Ectodermal cell (in vitro differentiated cells): ENCODE measurements around the gene CTBP1. TPM values are rescaled to one million over a fixed set of nuclear protein-coding genes. Genes with fewer than 3 reads are reported as not detected.
A peak's percentile ranks its signal among the peaks of the same experiment; 100 is the strongest.

Experiments
- H3K27ac ChIP-seq: 2 replicates; pipeline ENCODE4 v1.7.0; 2013; ENCODE audit warnings: mild to moderate bottlenecking, low read depth, low read length; ENCODE audit not compliant: insufficient read depth, poor library complexity, severe bottlenecking
- H3K27me3 ChIP-seq: 2 replicates; pipeline ENCODE4 v1.7.0; 2013; ENCODE audit warnings: mild to moderate bottlenecking, low read length; ENCODE audit not compliant: insufficient read depth, control insufficient read depth, poor library complexity, severe bottlenecking
- H3K36me3 ChIP-seq: one replicate; pipeline ENCODE4 v1.7.0; 2013; ENCODE audit warnings: low read length; ENCODE audit not compliant: control insufficient read depth, insufficient read depth
- H3K4me1 ChIP-seq: one replicate; pipeline ENCODE4 v1.7.0; 2013; ENCODE audit warnings: low read length; ENCODE audit not compliant: control insufficient read depth, insufficient read depth
- H3K4me3 ChIP-seq: 2 replicates; pipeline ENCODE4 v1.7.0; 2013; ENCODE audit warnings: low read depth, low read length, control low read depth; ENCODE audit not compliant: insufficient read depth
- H3K9me3 ChIP-seq: 2 replicates; pipeline ENCODE4 v1.7.0; 2013; ENCODE audit warnings: mild to moderate bottlenecking, low read length, moderate library complexity; ENCODE audit not compliant: control insufficient read depth
- WGBS, 2 experiments: methylation state at CpG; one replicate each; pipeline ENCODE4 v1.1.7; 2013; ENCODE audit warnings: missing lambda C conversion rate in 2 of 2; 5-methylcytosine and 5-hydroxymethylcytosine counted together
- polyA plus RNA-seq, 4 experiments: library from polyadenylated mRNA; stranded (reverse); fragments of 50-300 nt; gene quantifications; one replicate each; pipeline ENCODE4 v1.2.3, GENCODE V29; 2013

Gene CTBP1
- 213 TPM for polyA plus RNA-seq (2013, experiment 1 of 4)
- polyA plus RNA-seq (2013, experiment 2 of 4): 214 TPM
- polyA plus RNA-seq (2013, experiment 3 of 4): 160 TPM
- 178 TPM for polyA plus RNA-seq (2013, experiment 4 of 4)

DNA sequence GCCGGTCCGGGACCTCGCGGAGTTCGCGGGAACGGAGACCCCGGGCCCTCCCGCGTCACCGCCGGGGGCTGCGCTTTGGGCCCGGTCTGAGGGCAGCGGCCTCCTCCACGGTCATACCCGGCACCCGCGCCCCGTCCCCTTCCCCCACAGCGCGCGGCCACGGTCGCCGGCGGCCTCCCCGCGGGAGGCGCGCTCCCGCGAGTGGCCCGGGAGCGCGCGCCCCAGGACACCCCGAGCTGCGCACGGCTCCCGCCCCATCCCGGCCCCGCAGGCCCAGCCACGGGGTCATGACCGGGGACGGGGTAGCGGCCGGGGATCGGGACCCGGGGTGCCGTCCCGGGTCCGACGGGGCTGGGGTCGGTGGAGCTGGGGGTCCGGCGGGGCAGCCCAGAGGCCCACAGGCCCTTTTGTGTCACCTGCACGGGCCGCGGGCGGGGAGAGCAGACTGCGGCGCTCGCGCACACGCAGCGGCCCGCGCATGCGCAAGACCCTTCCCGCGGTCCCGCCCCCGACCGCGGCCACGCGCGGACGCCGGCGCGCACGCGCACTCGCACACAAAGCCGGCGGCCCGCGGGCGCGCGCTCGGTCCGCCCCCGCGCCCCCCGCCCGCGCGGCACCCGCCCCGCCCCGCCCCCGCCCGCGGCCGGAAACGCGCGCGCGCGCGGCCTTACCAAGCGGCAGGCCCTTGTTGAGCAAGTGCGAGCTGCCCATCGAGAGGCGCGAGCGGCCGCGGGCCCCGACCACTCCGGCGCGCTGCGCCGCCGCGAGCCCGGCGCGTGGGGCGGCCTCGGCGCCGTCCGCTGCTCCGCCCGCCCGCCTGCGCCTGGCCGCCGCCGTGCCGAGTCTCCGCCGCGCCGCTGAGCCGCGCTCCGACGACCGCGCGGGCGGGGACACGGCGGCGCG is at the start of gene CTBP1:
Gene CTBP1 (minus strand): TSS at position 886 of the 903 bp plus-strand sequence. CDS start 7,799 bp downstream, outside the sequence.
- H3K27ac ChIP-seq: peak within 1 kb of the TSS; percentile 83
- peaks cover 30% of the 10 kb centered on the region for H3K36me3 ChIP-seq
- H3K4me1 ChIP-seq: peaks cover 15% of the 10 kb centered on the region
- peak within 1 kb of the TSS; percentile 66 for H3K4me3 ChIP-seq
- H3K27me3 ChIP-seq: no peaks in the 10 kb centered on the region
- peaks cover 7% of the 10 kb centered on the region for H3K9me3 ChIP-seq
- WGBS, 2 experiments: 0% methylated on average over 163 of the region's 163 CpGs

DNA sequence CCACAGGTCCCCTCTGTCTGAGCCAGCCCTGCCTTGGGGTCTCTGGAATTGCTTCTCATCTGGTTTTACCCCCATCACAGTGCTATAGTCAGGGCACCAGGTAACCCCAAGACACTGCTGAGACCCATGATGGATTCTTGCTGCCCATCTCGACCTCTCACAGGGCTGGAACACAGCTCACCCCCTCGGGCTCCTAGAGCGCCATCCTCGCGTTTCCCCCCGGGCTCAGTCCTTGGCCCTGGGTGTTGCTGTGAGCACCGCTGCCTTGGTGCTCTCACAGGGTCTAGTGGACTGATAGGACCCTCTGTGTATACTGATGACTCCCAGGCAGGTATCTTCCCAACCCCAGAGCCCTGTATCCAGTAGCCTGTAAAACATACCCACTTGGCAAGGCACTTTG is 49.5 kb upstream of the CTBP1 start:
- H3K9me3 ChIP-seq: no peaks in the 10 kb centered on the region
- WGBS, 2 experiments: 94 to 96% methylated on average over 7 of the region's 7 CpGs
- H3K4me3 ChIP-seq: no peak overlapping the region
- no peak overlapping the region for H3K27ac ChIP-seq
- H3K27me3 ChIP-seq: no peaks in the 10 kb centered on the region
- H3K4me1 ChIP-seq: no peaks in the 10 kb centered on the region
- H3K36me3 ChIP-seq: no peaks in the 10 kb centered on the region

DNA sequence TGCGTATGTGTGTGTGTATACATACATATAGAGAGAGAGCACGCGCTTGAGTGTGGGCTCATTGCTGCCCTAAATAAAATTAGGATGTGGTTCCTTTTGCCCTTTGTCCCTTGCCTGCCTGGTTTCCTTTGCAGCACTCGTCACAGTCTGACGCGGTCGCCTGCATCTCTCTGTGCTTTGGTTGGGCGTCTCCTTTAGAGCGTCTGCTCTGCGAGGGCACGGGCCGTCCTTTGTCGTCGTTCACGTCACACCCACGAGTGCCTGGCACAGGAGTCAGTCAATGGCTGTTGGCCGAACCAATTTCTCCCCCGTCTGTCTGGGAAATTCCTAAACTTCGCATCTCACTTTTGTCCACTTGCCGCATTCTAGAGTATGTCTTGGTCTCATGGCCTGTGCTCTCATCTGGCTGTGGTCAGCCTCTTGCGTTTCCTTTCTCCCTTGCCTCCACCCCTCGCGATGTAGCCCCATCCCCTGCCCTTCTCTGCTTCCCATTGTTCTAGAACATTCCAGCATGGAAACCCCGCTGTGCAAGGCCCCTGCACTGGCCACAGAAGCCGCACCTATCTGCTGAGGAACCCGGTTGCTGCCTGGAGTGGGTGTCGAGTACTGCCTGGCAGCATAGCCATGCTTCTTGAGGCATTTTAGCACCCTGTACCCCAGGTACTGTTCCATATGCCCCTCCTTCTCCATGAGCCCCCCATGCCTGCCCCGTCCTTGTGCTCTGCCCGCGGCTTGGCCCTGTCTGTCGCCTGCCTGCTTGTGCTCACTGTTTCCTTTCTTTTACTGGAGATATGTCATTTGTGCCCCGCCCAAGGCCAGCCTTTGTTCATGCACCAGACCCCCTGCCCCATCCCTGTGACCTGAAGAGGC is 48.8 kb upstream of the CTBP1 start:
- H3K9me3 ChIP-seq: no peaks in the 10 kb centered on the region
- no peaks in the 10 kb centered on the region for H3K4me1 ChIP-seq
- H3K27ac ChIP-seq: no peak overlapping the region
- no peaks in the 10 kb centered on the region for H3K27me3 ChIP-seq
- no peaks in the 10 kb centered on the region for H3K36me3 ChIP-seq
- no peak overlapping the region for H3K4me3 ChIP-seq
- WGBS, 2 experiments: 80 to 81% methylated on average over 32 of the region's 32 CpGs

DNA sequence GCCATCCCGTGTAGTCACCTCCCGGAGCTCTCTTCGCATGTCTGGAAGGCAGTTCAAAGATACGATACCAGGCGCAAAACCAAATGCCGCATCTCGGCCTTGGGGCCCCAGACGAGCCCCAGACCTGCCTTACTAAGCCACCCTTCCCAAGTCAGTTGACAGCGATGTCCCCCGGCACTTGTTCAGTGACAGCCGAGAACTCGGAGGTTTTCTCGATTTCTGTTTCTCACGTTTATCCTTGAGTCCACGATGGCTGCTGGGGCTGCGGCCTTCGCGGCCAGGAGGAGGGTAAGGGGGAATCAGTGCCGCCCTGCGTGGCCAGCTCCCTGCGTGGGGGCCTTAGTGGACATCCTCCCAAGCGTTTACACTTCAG is 48.1 kb upstream of the CTBP1 start:
- Histone ChIP-seq H3K27ac (no peak overlapping the region), H3K4me1 (no peaks in the 10 kb centered on the region), H3K36me3 (no peaks in the 10 kb centered on the region), H3K9me3 (no peaks in the 10 kb centered on the region), H3K27me3 (no peaks in the 10 kb centered on the region), H3K4me3 (no peak overlapping the region)
- 86 to 90% methylated on average over 22 of the region's 22 CpGs for WGBS, 2 experiments

DNA sequence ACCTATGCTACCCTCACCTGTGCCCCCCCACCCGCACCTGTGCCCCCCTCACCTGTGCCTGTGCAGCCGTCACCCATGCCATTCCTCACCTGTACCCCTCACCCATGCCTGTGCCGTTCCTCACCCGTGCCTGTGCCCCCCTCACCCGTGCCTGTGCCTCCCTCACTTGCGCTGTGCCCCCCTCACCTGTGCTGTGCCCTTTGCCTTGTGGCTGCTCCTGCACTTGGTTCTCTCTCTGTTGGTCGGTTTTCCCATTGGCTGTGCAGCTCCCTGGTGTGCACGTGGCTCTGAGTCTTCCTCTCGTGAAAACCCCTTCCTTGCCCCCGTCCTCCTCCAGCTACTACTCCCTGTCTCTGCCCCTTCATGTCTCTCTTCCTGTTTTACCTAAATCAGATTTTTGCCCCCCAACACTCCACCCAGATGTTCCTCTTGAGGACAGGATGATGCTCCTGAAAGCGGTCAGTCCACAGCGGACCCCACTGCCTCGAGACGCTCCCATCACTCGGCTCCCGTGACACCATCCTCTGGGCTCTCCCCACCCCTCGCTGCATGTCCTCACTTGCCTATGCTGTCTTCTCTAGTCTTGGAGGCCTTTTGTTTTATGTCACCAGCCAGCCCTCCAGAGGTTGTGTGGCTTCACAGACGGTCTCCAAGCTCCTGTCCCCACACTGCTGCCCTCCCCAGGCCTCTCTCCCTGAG is 47.5 kb upstream of the CTBP1 start:
- Histone ChIP-seq H3K36me3 (no peaks in the 10 kb centered on the region), H3K9me3 (no peaks in the 10 kb centered on the region), H3K27ac (no peak overlapping the region), H3K27me3 (no peaks in the 10 kb centered on the region), H3K4me3 (no peak overlapping the region), H3K4me1 (peaks cover under 1% of the 10 kb centered on the region)
- WGBS, 2 experiments: 89% methylated on average over 18 of the region's 18 CpGs

DNA sequence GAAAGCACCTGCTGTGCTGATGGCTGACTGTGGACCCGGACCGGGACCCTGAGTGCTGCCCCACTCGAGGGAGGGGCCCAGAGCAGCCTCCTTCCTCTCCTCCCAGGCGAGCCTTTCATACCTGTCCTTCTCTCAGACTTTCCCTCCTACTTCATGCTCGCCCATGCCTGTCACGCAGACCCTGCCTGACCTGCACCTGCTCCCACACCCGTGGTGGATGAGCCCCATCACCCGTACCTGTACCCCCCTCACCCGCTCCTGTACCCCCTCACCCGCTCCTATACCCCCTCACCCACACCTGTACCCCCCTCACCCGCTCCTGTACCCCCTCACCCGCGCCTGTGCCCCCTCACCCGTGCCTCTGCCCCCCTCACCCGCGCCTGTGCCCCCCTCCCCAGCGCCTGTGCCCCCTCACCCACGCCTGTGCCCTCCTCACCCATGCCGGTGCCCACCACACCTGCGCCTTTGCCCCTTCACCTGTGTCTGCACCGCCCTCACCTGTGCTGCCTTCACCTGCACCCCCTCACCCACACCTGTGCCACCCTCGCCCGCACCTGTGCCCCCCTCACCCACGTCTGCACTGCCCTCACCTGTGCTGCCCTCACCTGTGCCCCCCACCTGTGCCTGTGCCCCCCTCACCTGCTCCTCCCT is 46.6 kb upstream of the CTBP1 start:
- H3K4me1 ChIP-seq: peaks cover 8% of the 10 kb centered on the region
- H3K27me3 ChIP-seq: no peaks in the 10 kb centered on the region
- no peaks in the 10 kb centered on the region for H3K36me3 ChIP-seq
- H3K9me3 ChIP-seq: no peaks in the 10 kb centered on the region
- 87 to 89% methylated on average over 16 of the region's 24 CpGs for WGBS, 2 experiments
- H3K4me3 ChIP-seq: no peak overlapping the region
- H3K27ac ChIP-seq: no peak overlapping the region

DNA sequence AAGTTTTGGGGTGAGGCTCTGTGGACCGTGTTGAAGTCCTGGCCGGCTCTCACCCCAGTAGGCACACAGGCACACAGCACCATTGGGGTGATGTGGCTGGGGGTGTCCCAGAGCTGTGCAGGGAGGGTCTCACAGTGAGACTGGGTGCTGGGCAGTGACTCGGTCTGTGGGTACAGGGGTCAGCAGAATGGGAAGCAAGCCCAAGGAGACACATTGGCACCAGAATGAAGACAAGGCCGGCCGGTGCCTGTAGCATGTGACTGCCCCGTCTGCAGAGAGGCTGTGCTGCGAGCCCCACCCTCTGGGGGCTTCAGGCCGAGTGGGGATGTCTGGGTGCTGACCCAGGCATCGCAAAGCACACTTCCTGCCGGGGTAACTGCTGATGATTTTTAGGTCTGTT is 46.0 kb upstream of the CTBP1 start:
- Histone ChIP-seq H3K27ac (no peak overlapping the region), H3K36me3 (no peaks in the 10 kb centered on the region), H3K4me3 (no peak overlapping the region), H3K27me3 (no peaks in the 10 kb centered on the region), H3K4me1 (peaks cover 8% of the 10 kb centered on the region), H3K9me3 (no peaks in the 10 kb centered on the region)
- WGBS, 2 experiments: 91% methylated on average over 10 of the region's 10 CpGs

DNA sequence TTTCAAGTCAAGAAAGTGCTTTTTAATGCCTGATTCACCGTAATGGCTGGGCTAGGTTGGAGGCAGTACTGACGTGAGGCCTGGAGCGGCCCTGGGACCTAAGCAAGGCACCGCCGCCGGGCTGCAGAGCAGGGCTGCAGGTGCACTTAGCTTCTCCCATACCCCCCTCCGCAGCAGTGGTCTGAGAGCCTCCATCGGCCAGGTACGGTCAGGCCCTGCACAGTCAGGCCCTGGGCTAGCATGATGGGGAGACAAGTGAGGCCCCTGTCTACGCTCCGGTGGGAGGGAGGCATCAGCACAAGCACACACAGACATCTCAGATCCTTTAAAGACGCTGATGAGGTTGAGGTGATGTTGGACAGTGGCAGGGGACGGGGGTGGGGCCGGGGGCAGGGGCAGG is 45.5 kb upstream of the CTBP1 start:
- no peak overlapping the region for H3K27ac ChIP-seq

DNA sequence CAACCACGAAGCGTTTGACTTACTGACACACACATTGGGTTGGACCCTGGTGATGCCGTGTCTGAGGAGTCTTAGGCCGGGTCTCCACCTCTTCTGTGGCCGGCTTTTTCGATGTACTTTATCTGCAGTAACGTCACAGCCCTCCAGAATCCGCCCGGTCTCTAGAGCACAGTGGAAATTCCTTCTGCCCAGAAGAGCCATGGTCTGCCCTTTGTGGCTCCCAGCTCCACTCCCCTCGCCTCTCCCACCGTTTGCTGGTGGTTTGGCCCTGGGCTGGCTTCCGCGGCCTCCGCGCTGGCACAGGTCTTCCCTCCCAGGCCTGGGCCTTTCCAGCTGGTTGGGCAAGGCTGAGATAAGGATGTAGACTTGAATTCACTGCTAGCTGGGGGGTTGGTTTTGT is 45.1 kb upstream of the CTBP1 start:
- WGBS, 2 experiments: 87% methylated on average over 15 of the region's 15 CpGs
- H3K27ac ChIP-seq: no peak overlapping the region
- H3K4me1 ChIP-seq: peaks cover 8% of the 10 kb centered on the region

More for the DNA sequence above, 45.5 kb upstream of the CTBP1 start:
- Histone ChIP-seq H3K27me3 (no peaks in the 10 kb centered on the region), H3K9me3 (no peaks in the 10 kb centered on the region), H3K36me3 (no peaks in the 10 kb centered on the region), H3K4me3 (no peak overlapping the region), H3K4me1 (peaks cover 8% of the 10 kb centered on the region)
- WGBS, 2 experiments: 84 to 87% methylated on average over 11 to 13 of the region's 14 CpGs

More for the DNA sequence above, 45.1 kb upstream of the CTBP1 start:
- Histone ChIP-seq H3K36me3 (no peaks in the 10 kb centered on the region), H3K9me3 (no peaks in the 10 kb centered on the region), H3K27me3 (no peaks in the 10 kb centered on the region), H3K4me3 (no peak overlapping the region)
